ENCODE results near the gene ADAM8. TPM values are rescaled to one million over a fixed set of nuclear protein-coding genes. Genes with fewer than 3 reads are reported as not detected.
A peak's percentile ranks its signal among the peaks of the same experiment; 100 is the strongest.

Gene ADAM8
- polyA plus RNA-seq, 1 of the 3 experiments (the other 2 are of a cell fraction), result 1.7 TPM

- Histone ChIP-seq H3K4me1 (ENCODE audit: control insufficient read depth in 1 of 2, insufficient read depth in 2 of 2, low read depth in 1 of 2, low read length in 1 of 2) (peaks cover 0 to 12% of the 10 kb centered on the region in 2 experiments; a peak in 1 of 4 replicates), H3K36me3 (replicated peaks in 1 of 2; ENCODE audit: control insufficient read depth in 1 of 2, insufficient read depth in 2 of 2, low read length in 1 of 2) (no peaks in the 10 kb centered on the region), H3K4me3 (ENCODE audit: low read depth in 2 of 2, low read length in 1 of 2) (peak overlapping the region; percentile 61 to 68), H3K27me3 (ENCODE audit: insufficient read depth) (no peaks in the 10 kb centered on the region), H3K79me2 (ENCODE audit: insufficient read depth) (no peaks in the 10 kb centered on the region), H3K9me3 (no peaks in the 10 kb centered on the region), H3K27ac (ENCODE audit: low read depth in 2 of 2, low read length in 1 of 2) (peak overlapping the region in 1 of 2 experiments; percentile 86; a peak in 1 of 4 replicates), H3K9me2 (no peaks in the 10 kb centered on the region), H2AFZ (ENCODE audit: low read depth) (peak overlapping the region; percentile 84; the same call in 1 of the 2 replicates), H4K20me1 (ENCODE audit: insufficient read depth) (no peaks in the 10 kb centered on the region), H3K9ac (no peak overlapping the region), H3K4me2 (peak overlapping the region; percentile 83), H3F3A (replicated peaks; ENCODE audit: insufficient read depth) (peaks cover 4% of the 10 kb centered on the region)
- ChIA-PET CTCF (interaction anchor here (0.6 to 3.7 kb wide), 8 partner anchors 9 to 58 kb away, joined by 3 to 25 read pairs (median 3); no protein-coding TSS in a partner anchor), POLR2A (no interaction called here)
- 0% methylated on average over 3 of the region's 51 CpGs for WGBS (ENCODE audit: low lambda C conversion rate)
- peak; percentile 88 for DNase-seq
- TF ChIP-seq RAD21 (IDR thresholded peaks at IDR 0.05; ENCODE audit: low read length) (peak; percentile 53), USF2 (IDR thresholded peaks at IDR 0.05; ENCODE audit: borderline replicate concordance, low read depth, low read length) (no peak), YY1 (IDR thresholded peaks at IDR 0.05; ENCODE audit: low read depth) (peak; percentile 80), REST (IDR thresholded peaks at IDR 0.05; ENCODE audit: low read depth, low read length) (no peak), RFX5 (IDR thresholded peaks at IDR 0.05; ENCODE audit: low read length) (no peak), EP300 (IDR thresholded peaks at IDR 0.05; ENCODE audit: borderline replicate concordance in 1 of 2, low read depth in 1 of 2, low read length in 1 of 2) (no peak), ZBTB33 (IDR thresholded peaks at IDR 0.05; ENCODE audit: borderline replicate concordance, low read depth) (no peak), RCOR1 (IDR thresholded peaks at IDR 0.05; ENCODE audit: low read length) (0 out of 2 replicates have a peak, but pooled peaks have one; percentile 25), EZH2phosphoT487 (IDR thresholded peaks at IDR 0.05; ENCODE audit: borderline replicate concordance, low read depth) (no peak), GATA2 (CRISPR knock-in tag; IDR thresholded peaks at IDR 0.05) (no peak), RXRA (IDR thresholded peaks at IDR 0.05; ENCODE audit: borderline replicate concordance, low read depth) (no peak), CHD2 (IDR thresholded peaks at IDR 0.05; ENCODE audit: low read length, partially characterized antibody) (peak; percentile 19), ELF1 (IDR thresholded peaks at IDR 0.05) (no peak), CTCF (IDR thresholded peaks at IDR 0.05) (peak; percentile 76), SIN3A (IDR thresholded peaks at IDR 0.05; ENCODE audit: borderline replicate concordance, low read depth, low read length) (no peak), NFIC (IDR thresholded peaks at IDR 0.05; ENCODE audit: borderline replicate concordance) (no peak), IRF3 (IDR thresholded peaks at IDR 0.05; ENCODE audit: low read depth, low read length) (no peak), JUND (IDR thresholded peaks at IDR 0.05) (no peak), PBX3 (IDR thresholded peaks at IDR 0.05) (no peak), GABPA (IDR thresholded peaks at IDR 0.05; ENCODE audit: low read depth) (no peak), POLR2AphosphoS5 (IDR thresholded peaks at IDR 0.05; ENCODE audit: low read depth, low read length) (0 out of 2 replicates have a peak, but pooled peaks have one; percentile 32), NRF1 (IDR thresholded peaks at IDR 0.05; ENCODE audit: low read depth, low read length) (no peak)
Observed at GRCh38 chr10:133318494-133319127, 41.9 kb upstream of the ADAM8 start.
